Cardiac septum (tissue), 1 donor: ENCODE measurements around the gene MMP19. TPM values are rescaled to one million over a fixed set of nuclear protein-coding genes. Genes with fewer than 3 reads are reported as not detected.
"Not testable (repeated sequence)": the region's sequence is repeated elsewhere in the genome, so short reads cannot be mapped to it uniquely, and the experiment has no call there.

Experiments used
- DNase-seq: peaks from one replicate; pipeline ENCODE4 v3.0.0-alpha.2; 2020; ENCODE audit warnings: low spot score
- intact Hi-C: fragments of 100-400 bp; cut with DNase I; formaldehyde crosslinking; loops from one replicate; pipeline ENCODE4 v1.14.0; 2022
- long read RNA-seq: library from polyadenylated mRNA; unstranded; transcript quantifications from one replicate; pipeline ENCODE4 v2.0.0, GENCODE V29; 2021
- total RNA-seq: library from RNA; stranded (reverse); fragmentation: NEBNext Ultra II Directional; extraction: Animal tissue kit (Norgen Biotek cat#: 25700); gene quantifications from one replicate; pipeline ENCODE4 v1.2.1, GENCODE V29; 2021
- donor health status: DM: no; HTN: no; CAD: no.

MMP19 gene
- total RNA-seq: 1.6 TPM
- long read RNA-seq, partial matches to known transcripts: 2 of 3 reads
- long read RNA-seq, other reads (novel, unspliced or antisense): 1 of 3 reads

DNA sequence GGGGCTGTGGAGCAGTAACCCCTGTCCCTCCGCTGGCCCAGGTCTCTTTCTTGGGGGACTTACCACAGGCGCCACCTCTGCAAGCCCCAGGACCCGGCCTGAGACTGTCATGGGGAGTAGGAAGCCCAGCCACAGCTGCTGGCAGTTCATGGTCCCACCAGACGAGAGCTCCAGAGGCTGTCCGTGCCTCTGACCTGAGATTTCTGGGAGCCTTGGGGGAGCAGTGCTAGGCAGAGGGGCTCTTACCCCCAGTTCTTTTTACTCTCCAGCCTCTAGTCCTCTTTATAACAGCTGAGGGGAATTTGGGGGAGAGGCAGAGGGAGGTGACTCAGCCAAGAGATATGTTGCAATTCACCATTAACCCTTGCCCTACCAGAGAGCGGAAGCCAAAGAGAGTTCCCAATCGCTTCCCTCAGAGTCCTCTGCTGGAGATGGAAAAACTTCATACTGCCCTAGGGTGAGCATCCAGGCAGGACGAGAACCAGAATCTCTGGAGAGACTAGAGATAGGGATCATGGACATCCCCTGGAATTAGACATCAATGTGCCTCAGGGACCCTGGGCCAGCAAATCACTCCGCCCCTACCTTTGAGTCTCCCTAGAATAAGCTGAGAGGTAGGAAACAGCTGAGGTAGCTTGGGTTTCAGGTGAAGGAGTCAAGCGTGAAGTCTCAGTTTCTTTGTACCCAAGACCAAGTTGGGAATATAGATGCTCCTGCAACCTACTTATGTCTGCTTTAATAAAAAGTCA lies at the start of gene MMP19:
TSS of gene MMP19 (minus strand) at position 256 of the 749 bp plus-strand sequence. CDS start at position 150, 106 bp downstream.
- intact Hi-C loops: no loop called here
- no peak for DNase-seq

- no peak for DNase-seq
- intact Hi-C loops: no loop called here
Observed at GRCh38 chr12:55891310-55891709, 48.6 kb upstream of the MMP19 start.

GRCh38 chr12:55885113-55885512 lies 42.4 kb upstream of the MMP19 start:
- intact Hi-C loops: no loop called here
- no peak for DNase-seq

DNA sequence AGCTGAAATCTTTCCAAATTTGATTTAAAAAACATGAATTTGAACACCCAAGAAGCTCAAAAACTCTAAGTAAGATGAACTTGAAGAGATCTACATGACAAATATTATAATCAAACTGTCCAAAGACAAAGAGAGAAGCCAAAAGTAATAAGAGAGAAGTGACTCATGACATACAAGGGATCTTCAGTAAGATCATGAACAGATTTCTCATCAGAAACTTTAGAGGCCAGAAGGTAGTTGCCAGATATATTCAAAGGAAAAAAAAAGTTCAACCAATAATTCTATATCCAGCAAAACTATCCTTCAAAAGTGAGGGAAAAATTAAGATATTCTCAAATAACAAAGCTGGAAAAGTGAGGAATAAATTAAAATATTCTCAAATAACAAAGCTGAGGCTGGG lies 35.1 kb upstream of the MMP19 start:
- DNase-seq: no peak
- intact Hi-C loops: no loop called here

GRCh38 chr12:55875704-55876467 lies 33.1 kb upstream of the MMP19 start:
- no peak for DNase-seq
- intact Hi-C loops: no loop called here

GRCh38 chr12:55874443-55874842 lies 31.7 kb upstream of the MMP19 start:
- DNase-seq: no peak
- intact Hi-C loops: no loop called here

DNA sequence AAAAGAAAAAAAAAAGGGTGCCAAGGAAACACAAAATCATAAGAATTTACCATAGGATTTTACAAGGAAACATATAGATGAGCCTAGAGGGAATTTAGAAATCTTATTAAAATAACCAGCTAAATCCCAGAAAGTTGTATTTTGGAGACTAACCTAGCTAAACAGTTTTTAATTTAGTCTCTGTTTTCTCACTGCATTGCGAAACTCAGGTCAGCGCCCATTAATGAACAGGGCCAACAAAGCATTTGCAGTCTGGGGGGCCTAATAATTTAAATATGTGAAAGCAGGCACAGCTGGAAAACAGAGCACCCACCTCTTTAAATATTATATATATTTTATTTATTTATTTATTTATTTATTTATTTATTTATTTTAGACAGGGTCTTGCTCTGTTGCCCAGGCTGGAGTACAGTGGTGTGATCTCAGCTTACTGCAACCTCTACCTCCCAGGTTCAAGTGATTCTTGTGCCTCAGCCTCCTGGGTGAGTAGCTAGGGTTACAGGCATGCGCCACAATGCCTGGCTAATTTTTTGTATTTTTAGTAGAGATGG lies 23.8 kb upstream of the MMP19 start:
- intact Hi-C loops: not testable (repeated sequence)

GRCh38 chr12:55865327-55865726 lies 22.6 kb upstream of the MMP19 start:
- no peak for DNase-seq
- intact Hi-C loops: no loop called here

More for the DNA sequence above, 23.8 kb upstream of the MMP19 start:
- DNase-seq: not testable (repeated sequence)

- peak; percentile 26 for DNase-seq
- intact Hi-C loops: not testable (repeated sequence)
Observed at GRCh38 chr12:55862931-55863330, 20.2 kb upstream of the MMP19 start.

DNA sequence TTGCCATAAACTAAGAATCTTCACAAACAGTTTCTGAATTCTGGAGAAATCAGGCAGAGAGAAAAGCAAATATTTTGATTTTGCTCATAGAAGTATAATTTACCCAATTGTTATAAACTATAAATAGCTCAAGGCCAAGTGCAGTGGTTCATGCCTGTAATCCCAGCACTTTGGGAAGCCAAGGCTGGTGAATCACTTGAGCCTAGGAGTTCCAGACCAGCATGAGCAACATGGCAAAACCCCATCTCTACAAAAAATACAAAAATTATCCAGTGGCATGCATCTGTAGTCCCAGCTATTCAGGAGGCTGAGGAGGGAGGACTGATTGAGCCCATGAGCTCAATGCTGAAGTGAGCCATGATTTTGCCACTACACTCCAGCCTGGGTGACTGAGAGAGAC lies 19.6 kb upstream of the MMP19 start:
- intact Hi-C loops: no loop called here
- DNase-seq: peak; percentile 14

DNA sequence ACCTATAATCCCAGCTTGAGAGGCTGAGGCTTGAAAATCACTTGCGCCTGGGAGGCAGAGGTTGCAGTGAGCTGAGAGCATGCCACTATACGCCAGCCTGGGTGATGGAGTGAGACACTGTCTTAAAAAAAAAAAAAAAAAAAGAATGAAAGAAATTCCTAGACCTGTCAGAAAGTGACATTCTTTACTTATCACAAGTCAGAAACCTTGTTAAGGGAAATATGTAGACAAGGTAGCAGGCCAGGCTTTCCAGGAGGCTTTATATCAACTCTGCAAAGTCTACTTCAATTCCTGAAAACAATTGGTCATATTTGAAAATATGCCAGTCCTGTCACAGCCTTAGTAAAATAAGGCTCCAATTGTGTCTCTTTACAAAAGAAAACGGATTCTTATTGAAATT lies 19.1 kb upstream of the MMP19 start:
- intact Hi-C loops: no loop called here
- DNase-seq: no peak

GRCh38 chr12:55861396-55861795 lies 18.7 kb upstream of the MMP19 start:
- no peak for DNase-seq
- intact Hi-C loops: no loop called here

DNA sequence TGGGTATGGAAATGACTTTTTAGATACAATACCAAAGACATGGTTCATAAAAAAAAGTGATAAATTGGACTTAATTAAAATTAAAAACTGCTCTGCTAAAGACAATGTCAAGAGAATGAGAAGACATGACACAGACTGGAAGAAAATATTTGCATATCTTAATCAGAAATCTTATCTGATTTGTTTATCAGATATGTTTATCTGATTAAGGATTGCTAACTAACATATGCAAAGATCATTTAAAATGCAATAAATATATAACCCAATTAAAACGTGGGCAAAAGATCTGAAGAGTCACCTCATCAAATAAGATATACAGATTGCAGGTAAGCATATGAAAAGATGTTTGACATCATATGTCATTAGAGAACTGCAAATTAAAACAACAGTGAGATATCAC lies 10.0 kb upstream of the MMP19 start:
- no peak for DNase-seq
- intact Hi-C loops: no loop called here

- no peak for DNase-seq
- intact Hi-C loops: no loop called here
Observed at GRCh38 chr12:55850893-55851292, 8.2 kb upstream of the MMP19 start.

DNA sequence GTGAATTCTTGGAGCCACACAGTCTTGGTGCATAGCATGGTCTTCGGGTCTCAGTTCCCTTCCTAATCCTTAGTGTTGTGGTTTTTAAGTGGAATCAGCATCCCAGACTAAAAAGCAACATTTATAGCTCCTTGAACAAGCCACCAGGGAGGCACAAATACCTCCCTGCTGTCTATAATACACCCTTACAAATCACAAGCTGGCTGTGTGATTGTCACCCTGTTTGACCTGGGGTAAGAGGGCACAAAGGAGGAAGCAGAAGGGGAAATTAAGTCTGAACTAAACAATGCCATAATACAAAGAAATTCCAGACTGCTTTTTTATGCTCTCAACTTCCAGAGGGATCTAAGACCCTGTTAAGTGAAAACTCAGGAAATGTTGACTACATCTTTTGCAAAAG lies 7.7 kb upstream of the MMP19 start:
- DNase-seq: no peak
- intact Hi-C loops: no loop called here

GRCh38 chr12:55849616-55850343 lies 7.0 kb upstream of the MMP19 start:
- DNase-seq: no peak
- intact Hi-C loops: no loop called here

DNA sequence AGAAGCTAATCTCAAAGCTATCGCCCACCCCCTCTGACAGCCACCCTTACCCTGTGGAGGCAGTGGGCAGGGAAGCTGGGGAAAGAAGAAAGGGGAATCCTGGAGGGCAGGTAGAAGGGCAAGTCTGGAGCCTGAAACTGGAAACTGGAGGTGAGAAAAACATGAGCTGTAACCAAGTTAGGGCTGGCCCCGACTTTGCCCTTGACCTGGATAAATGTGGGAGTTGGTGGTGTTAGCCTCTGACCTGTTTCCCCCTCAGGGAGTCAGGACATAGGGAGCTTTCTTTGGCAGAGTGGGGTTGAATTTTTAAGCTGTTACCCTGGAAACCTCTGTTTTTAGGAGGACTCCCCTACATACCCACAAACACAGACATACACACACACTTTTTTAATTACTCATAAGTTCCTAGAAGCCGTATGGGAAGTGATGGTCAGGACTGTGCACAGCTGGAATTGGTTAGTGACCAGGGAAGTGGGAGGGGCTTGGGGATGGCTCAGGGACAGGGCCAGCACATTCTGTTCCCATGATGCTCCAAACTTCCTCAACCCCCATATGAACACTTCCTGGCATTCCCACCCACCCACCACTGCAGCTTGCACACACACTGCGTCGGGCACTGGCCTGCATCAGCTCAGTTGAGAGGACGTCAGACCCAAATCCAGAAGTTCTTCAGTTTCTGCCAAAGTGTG lies 5.0 kb upstream of the MMP19 start:
- DNase-seq: peak; percentile 87
- intact Hi-C loops: no loop called here

DNA sequence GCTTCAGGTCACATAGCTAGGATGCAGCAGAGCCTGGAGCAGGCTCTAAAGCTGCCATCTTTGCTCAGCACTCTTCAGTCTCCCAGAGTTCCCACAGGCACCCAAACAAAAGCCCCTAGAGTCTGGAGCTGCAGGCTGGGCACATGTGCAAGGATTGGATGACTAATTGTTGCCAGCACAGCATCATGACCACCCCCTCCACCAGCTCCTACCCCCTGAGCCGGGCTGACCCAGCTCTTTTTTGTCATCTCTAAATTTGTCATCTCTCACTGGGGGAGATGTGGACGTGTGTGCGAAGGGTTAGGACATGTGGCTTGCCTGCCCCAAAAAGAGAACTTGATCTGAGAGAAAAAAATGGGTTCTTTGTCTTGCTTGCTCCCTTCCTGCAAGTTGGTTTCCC lies 4.3 kb upstream of the MMP19 start:
- no peak for DNase-seq
- intact Hi-C loops: no loop called here

GRCh38 chr12:55845785-55846496 lies 3.2 kb upstream of the MMP19 start:
- DNase-seq: no peak
- intact Hi-C loops: no loop called here
